GM12873 (cell line): ENCODE results near the gene ROR2.

Experiments
- TF ChIP-seq, protein P1 (sequence below): IDR thresholded peaks from 2 replicates; pipeline ENCODE4 v1.5.1; 2012; ENCODE audit warnings: low read depth, mild to moderate bottlenecking, moderate library complexity, low read length, control low read depth; ENCODE audit not compliant: insufficient read depth; ENCODE audit errors: missing control alignments

Gene ROR2

GRCh38 chr9:91516081-91516480 lies 433.9 kb downstream of the ROR2 start:
- TF ChIP-seq, protein P1, sequence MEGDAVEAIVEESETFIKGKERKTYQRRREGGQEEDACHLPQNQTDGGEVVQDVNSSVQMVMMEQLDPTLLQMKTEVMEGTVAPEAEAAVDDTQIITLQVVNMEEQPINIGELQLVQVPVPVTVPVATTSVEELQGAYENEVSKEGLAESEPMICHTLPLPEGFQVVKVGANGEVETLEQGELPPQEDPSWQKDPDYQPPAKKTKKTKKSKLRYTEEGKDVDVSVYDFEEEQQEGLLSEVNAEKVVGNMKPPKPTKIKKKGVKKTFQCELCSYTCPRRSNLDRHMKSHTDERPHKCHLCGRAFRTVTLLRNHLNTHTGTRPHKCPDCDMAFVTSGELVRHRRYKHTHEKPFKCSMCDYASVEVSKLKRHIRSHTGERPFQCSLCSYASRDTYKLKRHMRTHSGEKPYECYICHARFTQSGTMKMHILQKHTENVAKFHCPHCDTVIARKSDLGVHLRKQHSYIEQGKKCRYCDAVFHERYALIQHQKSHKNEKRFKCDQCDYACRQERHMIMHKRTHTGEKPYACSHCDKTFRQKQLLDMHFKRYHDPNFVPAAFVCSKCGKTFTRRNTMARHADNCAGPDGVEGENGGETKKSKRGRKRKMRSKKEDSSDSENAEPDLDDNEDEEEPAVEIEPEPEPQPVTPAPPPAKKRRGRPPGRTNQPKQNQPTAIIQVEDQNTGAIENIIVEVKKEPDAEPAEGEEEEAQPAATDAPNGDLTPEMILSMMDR = no peak

GRCh38 chr9:91515074-91515687 lies 434.8 kb downstream of the ROR2 start:
- TF ChIP-seq, protein P1 = no peak
